B cell (primary cell): ENCODE measurements around the gene ABCD1.
A peak's percentile ranks its signal among the peaks of the same experiment; 100 is the strongest.

Experiments used
- EZH2 ChIP-seq: IDR thresholded peaks from 2 replicates; pipeline ENCODE4 v1.6.1; 2012; ENCODE audit warnings: borderline replicate concordance, low read depth, mild to moderate bottlenecking, moderate library complexity, low read length; ENCODE audit not compliant: insufficient read depth, poor library complexity, severe bottlenecking
- TF ChIP-seq, protein P1 (sequence below): fragments of 200-600 bp; IDR thresholded peaks from one replicate; pipeline ENCODE4 v1.8.0; 2022; ENCODE audit warnings: antibody characterized with exemption, mild to moderate bottlenecking

DNA sequence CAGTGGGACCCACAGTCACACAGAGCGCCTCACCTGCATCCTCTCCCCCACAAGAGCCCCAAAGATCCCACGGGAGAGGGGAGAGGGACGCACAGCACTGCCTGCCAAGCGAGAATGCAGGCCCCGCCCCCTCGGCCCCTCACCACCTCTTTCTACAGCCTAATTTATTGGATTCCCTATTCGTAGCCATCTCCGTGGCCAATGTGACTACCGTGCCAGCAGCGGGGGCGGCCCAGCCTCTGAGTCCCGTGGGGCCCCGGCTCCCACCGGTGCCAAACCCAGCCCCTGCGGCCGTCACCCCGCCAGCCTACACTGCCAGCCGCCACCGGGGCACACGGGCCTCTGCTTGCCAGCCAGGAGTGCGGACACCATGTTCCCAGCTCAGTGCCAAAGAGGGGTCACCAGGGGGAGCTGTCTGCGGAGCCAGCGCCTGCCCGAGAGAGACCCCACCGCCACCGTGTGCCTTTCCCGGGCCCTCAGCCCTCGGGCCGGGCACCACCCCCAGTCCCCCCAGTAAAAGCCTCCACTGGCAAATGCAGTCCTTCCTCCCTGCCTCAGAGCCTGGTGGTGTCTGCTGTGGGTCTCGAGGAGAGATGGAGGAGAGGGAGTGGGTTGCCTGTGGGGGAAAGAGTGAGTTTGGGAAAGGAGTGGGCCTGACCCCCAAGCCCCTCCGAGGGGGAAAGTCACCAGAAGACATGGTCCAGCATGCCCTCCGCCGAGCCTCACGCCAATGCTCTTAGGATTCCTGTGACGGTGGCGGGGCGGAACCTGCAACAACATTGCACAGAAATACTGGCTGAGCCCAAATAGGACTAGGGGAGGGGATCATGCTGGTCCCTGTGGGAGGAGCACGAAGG, 19.8 kb downstream of the ABCD1 start:
- TF ChIP-seq, protein P1, sequence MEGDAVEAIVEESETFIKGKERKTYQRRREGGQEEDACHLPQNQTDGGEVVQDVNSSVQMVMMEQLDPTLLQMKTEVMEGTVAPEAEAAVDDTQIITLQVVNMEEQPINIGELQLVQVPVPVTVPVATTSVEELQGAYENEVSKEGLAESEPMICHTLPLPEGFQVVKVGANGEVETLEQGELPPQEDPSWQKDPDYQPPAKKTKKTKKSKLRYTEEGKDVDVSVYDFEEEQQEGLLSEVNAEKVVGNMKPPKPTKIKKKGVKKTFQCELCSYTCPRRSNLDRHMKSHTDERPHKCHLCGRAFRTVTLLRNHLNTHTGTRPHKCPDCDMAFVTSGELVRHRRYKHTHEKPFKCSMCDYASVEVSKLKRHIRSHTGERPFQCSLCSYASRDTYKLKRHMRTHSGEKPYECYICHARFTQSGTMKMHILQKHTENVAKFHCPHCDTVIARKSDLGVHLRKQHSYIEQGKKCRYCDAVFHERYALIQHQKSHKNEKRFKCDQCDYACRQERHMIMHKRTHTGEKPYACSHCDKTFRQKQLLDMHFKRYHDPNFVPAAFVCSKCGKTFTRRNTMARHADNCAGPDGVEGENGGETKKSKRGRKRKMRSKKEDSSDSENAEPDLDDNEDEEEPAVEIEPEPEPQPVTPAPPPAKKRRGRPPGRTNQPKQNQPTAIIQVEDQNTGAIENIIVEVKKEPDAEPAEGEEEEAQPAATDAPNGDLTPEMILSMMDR = peak; percentile 8
- TF ChIP-seq EZH2 = no peak
